ENCODE data around the gene H1-8.
"Not testable (repeated sequence)": the region's sequence is repeated elsewhere in the genome, so short reads cannot be mapped to it uniquely, and the experiment has no call there.

The H1-8 gene

GRCh38 chr3:129533406-129533805, 9.6 kb upstream of the H1-8 start:
- DNase-seq (ENCODE audit: low read depth), result no peak

DNA sequence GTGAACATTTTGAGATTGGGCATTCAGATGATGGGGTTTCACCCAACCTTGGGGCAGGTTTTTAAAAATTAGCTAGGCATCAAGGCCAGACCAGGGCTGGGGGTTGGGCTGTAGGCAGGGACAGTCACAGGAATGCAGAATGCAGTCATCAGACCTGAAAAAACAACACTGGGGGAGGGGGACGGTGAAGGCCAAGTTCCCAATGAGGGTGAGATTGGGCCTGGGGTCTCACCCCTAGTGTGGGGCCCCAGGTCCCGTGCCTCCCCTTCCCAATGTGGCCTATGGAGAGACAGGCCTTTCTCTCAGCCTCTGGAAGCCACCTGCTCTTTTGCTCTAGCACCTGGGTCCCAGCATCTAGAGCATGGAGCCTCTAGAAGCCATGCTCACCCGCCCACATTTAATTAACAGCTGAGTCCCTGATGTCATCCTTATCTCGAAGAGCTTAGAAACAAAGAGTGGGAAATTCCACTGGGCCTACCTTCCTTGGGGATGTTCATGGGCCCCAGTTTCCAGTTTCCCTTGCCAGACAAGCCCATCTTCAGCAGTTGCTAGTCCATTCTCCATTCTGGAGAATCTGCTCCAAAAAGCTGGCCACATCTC, 8.4 kb upstream of the H1-8 start:
- no peak for DNase-seq (ENCODE audit: low read depth)

DNA sequence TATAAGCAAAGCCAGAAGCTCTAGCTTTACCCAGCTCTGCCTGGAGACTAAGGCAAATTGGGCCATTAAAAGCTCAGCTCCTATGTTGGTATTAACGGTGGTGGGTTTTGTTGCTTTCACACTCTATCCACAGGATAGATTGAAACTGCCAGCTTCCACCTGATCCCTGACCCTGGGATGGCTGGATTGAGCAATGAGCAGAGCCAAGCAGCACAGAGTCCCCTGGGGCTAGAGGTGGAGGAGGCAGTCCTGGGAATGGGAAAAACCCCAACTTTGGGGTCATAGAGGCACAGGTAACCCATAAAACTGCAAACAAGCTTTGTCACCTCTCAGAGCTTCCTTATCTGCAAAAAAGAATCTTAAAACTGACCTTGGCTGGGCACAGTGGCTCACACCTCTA, 7.9 kb upstream of the H1-8 start:
- no peak for DNase-seq (ENCODE audit: low read depth)

- no peak for DNase-seq (ENCODE audit: low read depth)
Measured at GRCh38 chr3:129536374-129536667, 6.7 kb upstream of the H1-8 start.

GRCh38 chr3:129536804-129537203, 6.2 kb upstream of the H1-8 start:
- DNase-seq (ENCODE audit: low read depth), result no peak

- DNase-seq (ENCODE audit: low read depth), result no peak
Measured at GRCh38 chr3:129539206-129539605, 3.8 kb upstream of the H1-8 start.

- no peak for DNase-seq (ENCODE audit: low read depth)
Measured at GRCh38 chr3:129540776-129541516, 2.0 kb upstream of the H1-8 start.

GRCh38 chr3:129542747-129543146, 228 bp upstream of the H1-8 start:
- no peak for DNase-seq (ENCODE audit: low read depth)

- no peak for DNase-seq (ENCODE audit: low read depth)
Measured at GRCh38 chr3:129543999-129544398, 1.0 kb downstream of the H1-8 start.

DNA sequence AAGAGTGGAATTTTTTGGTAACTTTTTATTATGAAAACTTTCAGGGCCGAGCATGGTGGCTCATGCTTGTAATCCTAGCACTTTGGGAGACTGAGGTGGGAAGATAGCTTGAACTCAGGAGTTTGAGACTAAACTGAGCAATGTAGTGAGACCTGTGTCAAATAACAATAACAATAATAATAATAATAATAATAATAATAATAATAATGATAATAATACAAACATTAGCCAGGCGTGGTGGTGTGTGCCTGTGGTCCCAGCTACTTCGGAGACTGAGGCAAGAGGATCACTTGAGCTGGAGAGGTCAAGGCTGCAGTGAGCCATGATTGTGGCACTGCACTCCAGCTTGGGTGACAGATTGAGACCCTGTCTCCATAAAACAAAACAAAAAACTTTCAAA, 3.0 kb downstream of the H1-8 start:
- DNase-seq (ENCODE audit: low read depth), result not testable (repeated sequence)

- DNase-seq (ENCODE audit: low read depth), result no peak
Measured at GRCh38 chr3:129547241-129547640, 4.3 kb downstream of the H1-8 start.

DNA sequence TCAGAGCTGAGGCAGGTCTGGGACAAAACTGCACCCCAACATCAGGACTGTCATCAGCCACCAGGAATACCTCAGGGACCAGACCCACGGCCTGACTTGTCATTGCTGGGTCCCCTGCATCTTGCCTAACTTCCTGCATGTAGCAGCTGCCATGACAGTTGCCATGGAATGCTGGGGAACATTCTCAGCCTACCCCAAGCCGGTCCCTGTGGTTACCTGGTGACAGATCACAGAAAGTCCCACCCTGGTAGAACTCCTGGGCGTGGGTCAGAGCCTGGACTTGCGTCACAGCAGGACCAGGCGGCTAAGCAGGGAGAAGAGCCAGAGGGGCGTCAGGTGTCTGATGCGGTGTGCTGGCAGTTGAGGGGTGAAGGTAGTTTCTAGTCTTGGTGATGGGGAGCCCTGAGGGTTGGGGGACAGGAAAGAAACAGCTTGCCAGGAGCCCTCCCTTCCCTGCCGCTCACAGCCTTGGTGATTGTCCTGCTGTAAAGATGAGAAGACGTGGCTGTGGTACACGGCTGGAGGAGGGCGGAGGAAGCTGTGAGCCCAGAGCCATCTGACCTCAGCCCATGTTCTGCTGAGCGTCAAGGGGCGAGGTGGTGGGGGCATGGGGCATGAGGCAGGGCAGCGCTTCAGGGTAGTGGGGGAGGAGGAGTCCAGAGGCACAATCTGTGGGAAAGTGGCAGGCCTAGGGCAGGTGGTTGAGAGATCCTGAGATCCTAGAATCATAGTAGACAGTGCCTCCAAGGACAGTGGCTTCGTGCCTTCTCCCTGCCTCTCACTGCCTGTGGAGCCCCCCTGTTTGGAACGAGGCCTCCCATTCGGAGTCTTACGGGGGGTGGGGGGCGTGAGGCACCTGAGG, 5.4 kb downstream of the H1-8 start:
- DNase-seq (ENCODE audit: low read depth), result no peak

GRCh38 chr3:129549006-129549800, 6.2 kb downstream of the H1-8 start:
- no peak for DNase-seq (ENCODE audit: low read depth)

GRCh38 chr3:129549805-129550204, 6.8 kb downstream of the H1-8 start:
- DNase-seq (ENCODE audit: low read depth), result no peak

- no peak for DNase-seq (ENCODE audit: low read depth)
Measured at GRCh38 chr3:129552287-129553050, 9.5 kb downstream of the H1-8 start.

DNA sequence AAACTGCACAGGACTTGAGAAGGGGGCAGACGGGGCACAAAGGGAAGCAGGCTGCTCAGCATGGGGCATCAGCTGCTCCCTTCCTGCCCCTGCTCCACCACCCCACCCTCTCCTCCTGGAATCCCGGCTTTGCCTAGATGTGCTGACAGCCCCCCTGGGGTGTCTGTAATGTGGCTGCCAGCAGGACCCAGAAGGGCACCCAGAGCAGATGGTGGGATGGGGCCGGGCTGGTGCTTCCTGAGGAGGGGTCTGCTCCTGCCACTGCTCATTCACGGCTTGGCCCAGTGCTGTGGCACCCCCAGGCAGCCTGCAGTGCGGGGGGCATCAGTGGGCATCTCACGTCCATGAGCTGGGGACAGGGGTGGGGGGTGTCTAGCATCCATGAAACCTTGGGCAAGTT, 10.2 kb downstream of the H1-8 start:
- no peak for DNase-seq (ENCODE audit: low read depth)

DNA sequence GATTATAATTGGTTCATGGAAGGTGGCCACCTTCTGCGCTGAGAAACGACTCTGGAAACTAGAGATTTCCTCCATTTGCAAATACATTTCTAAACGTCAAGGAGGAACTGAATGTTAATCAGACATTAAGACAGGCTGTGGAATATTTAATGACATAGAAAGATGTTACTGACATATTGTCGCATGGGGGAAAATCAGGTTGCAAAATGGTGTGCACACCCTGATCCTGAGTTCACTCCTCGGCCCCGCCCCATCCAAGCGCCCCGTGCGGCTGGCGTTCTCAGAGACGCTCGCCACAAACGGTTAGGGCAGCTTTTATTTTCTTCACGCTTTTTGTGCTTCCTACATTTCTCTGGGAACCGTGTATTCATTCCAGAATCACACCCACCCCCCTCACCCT, 10.7 kb downstream of the H1-8 start:
- no peak for DNase-seq (ENCODE audit: low read depth)

DNA sequence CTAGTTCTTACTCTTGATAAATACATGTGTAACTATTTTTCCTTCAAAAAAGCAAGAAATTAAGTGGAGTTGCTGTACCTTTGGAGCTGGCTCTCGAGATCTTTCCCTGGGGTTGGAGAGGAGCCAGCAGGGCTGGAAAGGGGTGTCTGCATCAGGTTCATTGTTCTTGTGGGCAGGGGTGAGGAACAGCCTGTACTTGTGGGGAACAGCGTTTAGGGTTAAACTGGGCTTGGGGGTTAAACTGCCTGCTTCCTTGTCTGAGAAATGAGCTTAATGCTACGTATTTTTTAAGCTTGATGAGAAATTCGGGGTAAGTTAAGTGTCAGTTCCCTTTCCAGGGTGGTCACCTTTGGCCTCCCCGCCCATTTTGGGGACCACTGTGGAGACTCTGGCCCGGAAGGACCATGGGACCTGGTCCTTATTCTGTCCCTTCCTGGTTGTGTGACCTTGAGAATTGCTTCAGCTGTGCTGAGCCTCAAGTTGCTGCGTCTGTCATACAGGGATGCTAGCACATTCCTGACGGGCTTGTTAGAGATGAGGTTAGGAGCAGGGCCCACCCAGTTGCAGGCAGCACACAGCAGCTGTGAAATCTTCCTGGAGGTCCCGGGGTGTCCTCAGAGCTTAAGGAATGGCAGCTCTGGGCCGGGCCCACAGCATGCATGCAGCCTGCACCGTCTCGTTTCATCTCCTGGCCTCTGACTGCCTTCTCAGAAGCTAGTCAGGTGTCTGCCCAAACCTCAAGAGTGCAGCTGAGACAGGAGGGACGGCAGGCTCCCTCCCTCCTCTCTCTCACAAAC, 11.6 kb downstream of the H1-8 start:
- no peak for DNase-seq (ENCODE audit: low read depth)

DNA sequence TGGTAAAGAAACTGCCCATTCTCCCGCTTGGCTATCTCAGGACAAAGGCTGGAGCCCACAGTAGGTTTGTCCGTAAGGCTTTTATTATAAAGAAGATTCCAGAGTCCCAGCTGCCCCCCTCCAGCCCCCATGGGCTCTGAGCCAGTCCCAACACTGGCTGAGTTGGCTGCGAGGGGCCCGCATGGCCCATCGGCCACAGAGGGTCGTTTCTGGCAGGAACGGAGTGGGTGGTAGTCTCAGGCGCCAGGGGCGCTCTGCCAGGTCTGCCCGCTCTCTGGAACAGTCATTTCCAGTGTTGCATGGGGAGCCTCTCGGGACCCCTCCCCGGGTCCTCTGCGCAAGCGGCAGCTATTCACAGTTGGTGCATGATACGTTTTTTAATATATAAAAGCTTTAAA, 12.2 kb downstream of the H1-8 start:
- no peak for DNase-seq (ENCODE audit: low read depth)

DNA sequence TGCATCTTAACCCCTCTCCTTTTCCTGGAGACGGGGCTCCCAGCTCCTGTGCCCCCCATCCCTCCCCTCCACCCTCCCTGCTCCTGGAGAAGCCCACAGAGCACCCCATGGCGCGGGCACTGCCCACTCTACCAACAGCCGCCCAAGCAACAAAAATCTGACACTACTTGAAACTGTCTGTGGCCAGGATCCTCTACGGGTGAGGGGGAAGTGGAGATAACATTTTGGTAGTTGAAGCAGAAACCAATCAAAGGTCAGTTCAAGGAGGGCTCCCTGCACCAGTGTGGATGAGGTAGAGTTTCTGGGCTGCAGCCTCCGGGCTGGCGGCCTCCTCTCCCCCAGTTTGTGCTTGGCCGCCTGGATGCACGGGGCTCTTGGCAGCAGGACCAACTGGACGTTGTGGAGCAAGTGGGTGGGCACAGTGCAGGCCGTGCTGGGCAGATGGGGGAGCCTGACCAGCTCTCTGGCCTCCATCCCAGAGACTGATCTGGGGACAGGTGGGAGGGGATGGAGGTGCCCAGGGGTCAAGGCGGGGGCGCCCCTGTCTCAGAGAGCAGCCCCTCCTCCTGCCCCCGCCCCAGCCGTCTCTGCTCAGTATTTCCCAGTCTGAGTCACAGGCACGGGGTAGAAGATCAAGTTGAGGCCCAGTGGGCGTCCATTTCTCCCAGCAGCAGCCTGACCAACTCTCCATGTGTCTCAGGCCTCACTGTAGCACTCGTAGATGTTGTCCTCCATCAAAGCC, 12.8 kb downstream of the H1-8 start:
- DNase-seq (ENCODE audit: low read depth), result no peak

All from activated T-cell treated with anti-CD3 and anti-CD28 coated beads for 48 hours (primary cell).